HCT116 (cell line): Measurements from ENCODE around the gene DDX3Y. TPM values are rescaled to one million over a fixed set of nuclear protein-coding genes. Genes with fewer than 3 reads are reported as not detected.

Experiments used
- ATAC-seq: fragments of 200-7000 bp; cut with Tn5 transposase; 2 replicates; pipeline ENCODE4 v1.9.1; 2020; ENCODE audit warnings: mild to moderate bottlenecking, moderate library complexity
- BruUV-seq: library from RNA; stranded (reverse); fragments of 400-500 nt; replicated peaks from 2 replicates; lab custom pipeline; 2021; lab: Mats Ljungman, UMichigan
- CTCF ChIA-PET: fragments of 300-600 bp; sonication (Branson Sonifier 250); formaldehyde crosslinking; loops from one replicate; lab custom pipeline; 2021; ENCODE audit warnings: antibody characterized with exemption; lab: Charles Lee
- POLR2A ChIA-PET: fragments of 300-600, 350-600 bp; sonication (Branson Sonifier 250); formaldehyde crosslinking; loops from one replicate; lab custom pipeline; 2021; ENCODE audit warnings: antibody characterized with exemption; lab: Charles Lee
- RAD21 ChIA-PET, 2 experiments: fragments of 300-600 bp; sonication (Branson Sonifier 250); formaldehyde crosslinking; loops; one replicate each; lab custom pipeline; 2023; ENCODE audit warnings: low total read pairs in 2 of 2; ENCODE audit not compliant: uncharacterized antibody in 2 of 2, unreplicated experiment in 2 of 2, low non-redundant PET in 1 of 2; lab: Charles Lee
- DNase-seq: peaks from one replicate; pipeline ENCODE4 v3.0.0-alpha.2; 2010; ENCODE audit warnings: low read depth, low spot score
- H2AFZ ChIP-seq: fragments of 200-600 bp; shearing (Covaris generic), sonication (generic); 2 replicates; pipeline ENCODE4 v1.6.1; 2017; ENCODE audit warnings: low read depth, mixed run types, mixed read lengths, antibody characterized with exemption, low read length; ENCODE audit not compliant: poor library complexity, severe bottlenecking
- H3K27ac ChIP-seq: 2 replicates; pipeline ENCODE4 v1.5.1; 2012; ENCODE audit warnings: low read depth, low read length
- H3K27me3 ChIP-seq: fragments of 200-600 bp; sonication (generic); 2 replicates; pipeline ENCODE4 v1.6.1; 2016; ENCODE audit warnings: mixed run types, low read length, mixed read lengths; ENCODE audit not compliant: insufficient read depth
- H3K36me3 ChIP-seq, 2 experiments: fragments of 200-500 bp in 1 of 2; fragments of 200-600 bp in 1 of 2; sonication (Bioruptor generic) in 1 of 2; sonication (generic) in 1 of 2; 2 replicates each; pipeline versions ENCODE4 v1.5.1 to v1.6.1; 2014 to 2016; ENCODE audit warnings: low read length in 2 of 2, inconsistent platforms in 1 of 2, mixed read lengths in 1 of 2, mixed run types in 1 of 2; ENCODE audit not compliant: insufficient read depth in 2 of 2, control insufficient read depth in 1 of 2
- H3K4me1 ChIP-seq, 2 experiments: fragments of 200-600 bp in 1 of 2; sonication (generic) in 1 of 2; 2 replicates each; pipeline versions ENCODE4 v1.5.1 to v1.6.1; 2012 to 2017; ENCODE audit warnings: low read length in 2 of 2, inconsistent platforms in 1 of 2, mild to moderate bottlenecking in 1 of 2, mixed read lengths in 1 of 2, mixed run types in 1 of 2, moderate library complexity in 1 of 2; ENCODE audit not compliant: insufficient read depth in 2 of 2, control insufficient read depth in 1 of 2
- H3K4me2 ChIP-seq: fragments of 200-600 bp; sonication (generic); 2 replicates; pipeline ENCODE4 v1.6.1; 2017; ENCODE audit warnings: mixed run types, low read length, mixed read lengths
- H3K4me3 ChIP-seq, 2 experiments: fragments of 200-600 bp in 1 of 2; sonication (generic) in 1 of 2; replicated peaks in 1 of 2; 2 replicates each; pipeline ENCODE4 v1.5.1; 2011 to 2016; ENCODE audit warnings: low read length in 2 of 2, control low read depth in 1 of 2, low read depth in 1 of 2, mild to moderate bottlenecking in 1 of 2, mixed read lengths in 1 of 2, mixed run types in 1 of 2
- H3K79me2 ChIP-seq: fragments of 200-600 bp; sonication (generic); 2 replicates; pipeline ENCODE4 v1.6.1; 2017; ENCODE audit warnings: mild to moderate bottlenecking, mixed run types, low read length, moderate library complexity, mixed read lengths; ENCODE audit not compliant: insufficient read depth
- H3K9ac ChIP-seq: fragments of 200-600 bp; sonication (generic); 2 replicates; pipeline ENCODE4 v1.6.1; 2016; ENCODE audit warnings: low read length, mixed read lengths
- H3K9me2 ChIP-seq: fragments of 200-600 bp; sonication (generic), shearing (Covaris generic); 2 replicates; pipeline ENCODE4 v1.6.1; 2017; ENCODE audit warnings: mixed run types, mild to moderate bottlenecking, moderate library complexity; ENCODE audit not compliant: insufficient read depth
- H3K9me3 ChIP-seq, 2 experiments: fragments of 200-500 bp in 1 of 2; fragments of 200-600 bp in 1 of 2; sonication (Bioruptor generic) in 1 of 2; sonication (generic) in 1 of 2; 2 replicates each; pipeline ENCODE4 v1.6.1; 2014 to 2017; ENCODE audit warnings: low read length in 2 of 2, mixed read lengths in 2 of 2, inconsistent platforms in 1 of 2, low read depth in 1 of 2, mild to moderate bottlenecking in 1 of 2, mixed run types in 1 of 2, moderate library complexity in 1 of 2; ENCODE audit not compliant: control insufficient read depth in 1 of 2, insufficient read depth in 1 of 2
- H4K20me1 ChIP-seq: fragments of 200-600 bp; sonication (generic), shearing (Covaris generic); 2 replicates; pipeline ENCODE4 v1.6.1; 2017; ENCODE audit warnings: mixed run types, mild to moderate bottlenecking, moderate library complexity; ENCODE audit not compliant: insufficient read depth
- ATF3 ChIP-seq: IDR thresholded peaks from 2 replicates; pipeline ENCODE4 v1.6.1; 2012
- FOSL1 ChIP-seq: IDR thresholded peaks from 2 replicates; pipeline ENCODE4 v1.6.1; 2012; ENCODE audit warnings: low read depth
- MAX ChIP-seq: IDR thresholded peaks from 2 replicates; pipeline ENCODE4 v1.6.1; 2012
- POLR2AphosphoS5 ChIP-seq: IDR thresholded peaks from 2 replicates; pipeline ENCODE4 v1.6.1; 2011; ENCODE audit warnings: mild to moderate bottlenecking, low read depth, low read length, moderate library complexity
- RAD21 ChIP-seq: IDR thresholded peaks from 2 replicates; pipeline ENCODE4 v1.6.1; 2012; ENCODE audit warnings: low read depth, mild to moderate bottlenecking
- SP1 ChIP-seq: IDR thresholded peaks from 2 replicates; pipeline ENCODE4 v1.6.1; 2012; ENCODE audit warnings: low read depth
- SRF ChIP-seq: IDR thresholded peaks from 2 replicates; pipeline ENCODE4 v1.6.1; 2012; ENCODE audit warnings: low read depth
- intact Hi-C: fragments of 100-400 bp; cut with micrococcal nuclease; formaldehyde crosslinking; loops from 2 replicates; pipeline ENCODE4 v1.10.0; 2022
- total RNA-seq: library from RNA; stranded (reverse); gene quantifications from one replicate; pipeline ENCODE4 v1.2.1, GENCODE V29; 2021; ENCODE audit not compliant: unreplicated experiment

The DDX3Y gene
- total RNA-seq, 1 experiment from 2014 or later, result 33.8 TPM

- Histone ChIP-seq H3K27ac (no peak overlapping the region), H3K9me2 (no peaks in the 10 kb centered on the region), H3K36me3 (no peaks in the 10 kb centered on the region), H3K4me2 (no peak overlapping the region), H3K9ac (no peak overlapping the region), H2AFZ (no peak overlapping the region), H3K9me3 (no peaks in the 10 kb centered on the region), H3K27me3 (no peaks in the 10 kb centered on the region), H3K4me1 (no peaks in the 10 kb centered on the region), H3K79me2 (no peaks in the 10 kb centered on the region)
- POLR2A ChIA-PET, result no interaction called here
- intact Hi-C loops, result no loop called here
- RAD21 ChIA-PET, result no interaction called here
- DNase-seq, result no peak
- no peak for ATAC-seq
- no TSS peak for BruUV-seq
- TF ChIP-seq SRF, result no peak
- TF ChIP-seq, all 23 proteins: peak for 0
- CTCF ChIA-PET, result no interaction called here
- H3K4me3 ChIP-seq, result no peak overlapping the region
- H4K20me1 ChIP-seq, result no peaks in the 10 kb centered on the region
These were observed 48.8 kb upstream of the DDX3Y start for GRCh38 chrY:12855791-12856275.

GRCh38 chrY:12867960-12868359 is 36.7 kb upstream of the DDX3Y start:
- CTCF ChIA-PET, result no interaction called here
- no TSS peak for BruUV-seq
- Histone ChIP-seq H3K4me3 (no peak overlapping the region), H3K27me3 (no peaks in the 10 kb centered on the region), H3K4me2 (no peak overlapping the region), H2AFZ (no peak overlapping the region), H3K9me3 (no peaks in the 10 kb centered on the region), H3K27ac (no peak overlapping the region), H3K9me2 (no peaks in the 10 kb centered on the region), H3K9ac (no peak overlapping the region), H3K36me3 (no peaks in the 10 kb centered on the region), H3K79me2 (no peaks in the 10 kb centered on the region)
- RAD21 ChIA-PET, result no interaction called here
- POLR2A ChIA-PET, result no interaction called here
- DNase-seq, result no peak
- intact Hi-C loops, result no loop called here
- no peak for TF ChIP-seq FOSL1
- TF ChIP-seq SP1, result no peak
- TF ChIP-seq POLR2AphosphoS5, result no peak
- TF ChIP-seq RAD21, result no peak
- no peak for TF ChIP-seq MAX
- TF ChIP-seq ATF3, result no peak
- TF ChIP-seq, all 23 proteins: peak for 0
- ATAC-seq, result no peak
- Histone ChIP-seq H4K20me1 (no peaks in the 10 kb centered on the region), H3K4me1 (no peaks in the 10 kb centered on the region)
